Vagina (tissue), 2 donors: ENCODE measurements around the gene ERLIN1. TPM values are rescaled to one million over a fixed set of nuclear protein-coding genes. Genes with fewer than 3 reads are reported as not detected.

Experiments used
- DNase-seq, 2 donors: peaks; one replicate each; pipeline ENCODE4 v3.0.0-alpha.2; 2017; ENCODE audit errors: extremely low spot score in 2 of 2
- H3K27ac ChIP-seq: fragments of 200-600 bp; sonication (generic); one replicate; pipeline ENCODE4 v1.5.1; 2019
- H3K27me3 ChIP-seq: fragments of 200-600 bp; sonication (generic); one replicate; pipeline ENCODE4 v1.5.1; 2019
- H3K36me3 ChIP-seq, 2 donors: fragments of 200-600 bp; sonication (generic); one replicate each; pipeline ENCODE4 v1.5.1; 2017 to 2019
- H3K4me1 ChIP-seq: fragments of 200-600 bp; sonication (generic); one replicate; pipeline ENCODE4 v1.5.1; 2019
- H3K4me3 ChIP-seq, 2 donors: fragments of 200-600 bp; sonication (generic); 1 replicate in 1 of 2; 2 replicates in 1 of 2; pipeline ENCODE4 v1.5.1; 2016 to 2019
- H3K9me3 ChIP-seq: fragments of 200-600 bp; sonication (generic); one replicate; pipeline ENCODE4 v1.5.1; 2019
- CTCF ChIP-seq, 3 experiments: fragments of 450-650 bp in 2 of 3; fragments of 200-600 bp in 1 of 3; sonication (generic) in 1 of 3; IDR thresholded peaks; one replicate each; pipeline ENCODE4 v1.5.1; 2017 to 2019; ENCODE audit warnings: antibody characterized with exemption in 3 of 3, mild to moderate bottlenecking in 2 of 3, moderate library complexity in 2 of 3
- POLR2A ChIP-seq, 2 donors: fragments of 450-650 bp; IDR thresholded peaks; one replicate each; pipeline ENCODE4 v1.6.1; 2017; ENCODE audit warnings: antibody characterized with exemption in 2 of 2, mild to moderate bottlenecking in 2 of 2, moderate library complexity in 2 of 2
- POLR2AphosphoS5 ChIP-seq, 2 donors: sonication (generic); formaldehyde crosslinking; IDR thresholded peaks; one replicate each; pipeline ENCODE4 v1.9.0; 2017; ENCODE audit warnings: antibody characterized with exemption in 2 of 2, mild to moderate bottlenecking in 2 of 2, low read depth in 1 of 2; ENCODE audit not compliant: insufficient read depth in 1 of 2
- intact Hi-C: fragments of 100-400 bp; cut with DNase I; formaldehyde crosslinking; loops from one replicate; pipeline ENCODE4 v1.15.1; 2023
- total RNA-seq: library from RNA; depleted of rRNA; stranded (reverse); fragments of >200 nt; gene quantifications from one replicate; pipeline ENCODE4 v1.2.3, GENCODE V29; 2016

Gene ERLIN1
- total RNA-seq, 1 donor from 2014 or later: 25.5 TPM

GRCh38 chr10:100201549-100201948 is 15.7 kb upstream of the ERLIN1 start:
- H3K4me3 ChIP-seq: no peak overlapping the region
- no peaks in the 10 kb centered on the region for H3K9me3 ChIP-seq
- intact Hi-C loops: no loop called here
- H3K27me3 ChIP-seq: no peaks in the 10 kb centered on the region
- H3K27ac ChIP-seq: no peak overlapping the region
- TF ChIP-seq CTCF (IDR thresholded peaks at IDR 0.05): no peak
- TF ChIP-seq POLR2A (IDR thresholded peaks at IDR 0.05): no peak
- TF ChIP-seq POLR2AphosphoS5 (IDR thresholded peaks at IDR 0.05; ENCODE audit: insufficient read depth in 1 of 2, low read depth in 1 of 2): no peak
- H3K4me1 ChIP-seq: no peaks in the 10 kb centered on the region
- peaks cover 0 to 73% of the 10 kb centered on the region in 2 donors for H3K36me3 ChIP-seq
- no peak for DNase-seq

- Histone ChIP-seq H3K4me1 (no peaks in the 10 kb centered on the region), H3K27me3 (no peaks in the 10 kb centered on the region), H3K36me3 (peaks cover 0 to 61% of the 10 kb centered on the region in 2 donors), H3K9me3 (no peaks in the 10 kb centered on the region), H3K4me3 (no peak overlapping the region), H3K27ac (no peak overlapping the region)
- DNase-seq: no peak
- intact Hi-C loops: no loop called here
- TF ChIP-seq CTCF (IDR thresholded peaks at IDR 0.05) (no peak), POLR2AphosphoS5 (IDR thresholded peaks at IDR 0.05; ENCODE audit: insufficient read depth in 1 of 2, low read depth in 1 of 2) (no peak), POLR2A (IDR thresholded peaks at IDR 0.05) (no peak)
Measured at GRCh38 chr10:100194711-100195110, 8.9 kb upstream of the ERLIN1 start.

- Histone ChIP-seq H3K4me1 (peaks cover 12% of the 10 kb centered on the region), H3K36me3 (peaks cover 0 to 48% of the 10 kb centered on the region in 2 donors), H3K27me3 (no peaks in the 10 kb centered on the region), H3K4me3 (no peak overlapping the region), H3K27ac (no peak overlapping the region), H3K9me3 (no peaks in the 10 kb centered on the region)
- TF ChIP-seq POLR2A (IDR thresholded peaks at IDR 0.05) (no peak), POLR2AphosphoS5 (IDR thresholded peaks at IDR 0.05; ENCODE audit: insufficient read depth in 1 of 2, low read depth in 1 of 2) (no peak), CTCF (IDR thresholded peaks at IDR 0.05) (no peak)
- DNase-seq: no peak
- intact Hi-C loops: no loop called here
Measured at GRCh38 chr10:100192350-100192749, 6.5 kb upstream of the ERLIN1 start.

- peaks cover 39% of the 10 kb centered on the region for H3K4me1 ChIP-seq
- TF ChIP-seq POLR2AphosphoS5 (IDR thresholded peaks at IDR 0.05; ENCODE audit: insufficient read depth in 1 of 2, low read depth in 1 of 2) (peak in 1 of 2 donors; percentile 19), POLR2A (IDR thresholded peaks at IDR 0.05) (no peak), CTCF (IDR thresholded peaks at IDR 0.05) (no peak)
- H3K36me3 ChIP-seq: peaks cover 0 to 32% of the 10 kb centered on the region in 2 donors
- peak overlapping the region; percentile 72 for H3K27ac ChIP-seq
- intact Hi-C loops: no loop called here
- H3K27me3 ChIP-seq: no peaks in the 10 kb centered on the region
- H3K4me3 ChIP-seq: peak overlapping the region; percentile 62 to 77
- no peaks in the 10 kb centered on the region for H3K9me3 ChIP-seq
- peak in 1 of 2 donors; percentile 88 for DNase-seq
Measured at GRCh38 chr10:100186253-100187212, 704 bp upstream of the ERLIN1 start.

GRCh38 chr10:100184840-100185239 is 989 bp downstream of the ERLIN1 start:
- peaks cover 39% of the 10 kb centered on the region for H3K4me1 ChIP-seq

More at GRCh38 chr10:100184840-100185239, 989 bp downstream of the ERLIN1 start:
- peaks cover 0 to 15% of the 10 kb centered on the region in 2 donors for H3K36me3 ChIP-seq
- H3K4me3 ChIP-seq: peak overlapping the region; percentile 62 to 77
- TF ChIP-seq POLR2A (IDR thresholded peaks at IDR 0.05) (no peak), POLR2AphosphoS5 (IDR thresholded peaks at IDR 0.05; ENCODE audit: insufficient read depth in 1 of 2, low read depth in 1 of 2) (no peak), CTCF (IDR thresholded peaks at IDR 0.05) (no peak)
- DNase-seq: no peak
- no peaks in the 10 kb centered on the region for H3K9me3 ChIP-seq
- intact Hi-C loops: no loop called here
- peak overlapping the region; percentile 72 for H3K27ac ChIP-seq
- H3K27me3 ChIP-seq: no peaks in the 10 kb centered on the region
